Pancreas (tissue), 10 donors: Measurements from ENCODE around the gene PTPRM. TPM values are rescaled to one million over a fixed set of nuclear protein-coding genes. Genes with fewer than 3 reads are reported as not detected.
A peak's percentile ranks its signal among the peaks of the same experiment; 100 is the strongest.

Experiments
- ATAC-seq, 4 donors: fragments of 200-7000 bp; cut with Tn5 transposase; one replicate each; pipeline versions ENCODE4 v1.8.0 to v1.9.1; 2020; ENCODE audit warnings: mild to moderate bottlenecking in 4 of 4, moderate library complexity in 4 of 4
- DNase-seq, 6 donors: peaks; one replicate each; pipeline ENCODE4 v3.0.0-alpha.2; 2020
- FAIRE-seq: peaks from 2 replicates; lab custom pipeline; 2012; peaks lifted over from hg19 to GRCh38; lab: Jason Lieb, UNC
- H3K27ac ChIP-seq, 4 donors: fragments of 200-600 bp; sonication (generic); 1 replicate in 3 of 4; 2 replicates in 1 of 4; pipeline versions ENCODE4 v1.5.0 to v1.8.0; 2020
- H3K27me3 ChIP-seq, 4 donors: fragments of 200-600 bp; one replicate each; pipeline ENCODE4 v1.8.0; 2021
- H3K36me3 ChIP-seq, 3 donors: fragments of 200-600 bp; sonication (generic) in 1 of 3; one replicate each; pipeline versions ENCODE4 v1.5.0 to v1.8.0; 2020 to 2021
- H3K4me1 ChIP-seq, 3 donors: fragments of 200-600 bp; one replicate each; pipeline ENCODE4 v1.8.0; 2021
- H3K4me3 ChIP-seq, 4 donors: fragments of 200-600 bp; sonication (generic) in 2 of 4; one replicate each; pipeline versions ENCODE4 v1.5.0 to v1.8.0; 2020 to 2021
- H3K9me3 ChIP-seq, 4 donors: fragments of 200-600 bp; one replicate each; pipeline ENCODE4 v1.8.0; 2021
- WGBS, 2 donors: extraction: QIAGEN DNeasy Blood & Tissue Kit; methylation state at CpG; one replicate each; pipeline ENCODE4 v1.1.7; 2013; 5-methylcytosine and 5-hydroxymethylcytosine counted together
- intact Hi-C, 3 donors: fragments of 100-400 bp; cut with DNase I; formaldehyde crosslinking; loops; one replicate each; pipeline versions ENCODE4 v1.11.1 to v1.14.2; 2022
- polyA plus RNA-seq, 2 donors: library from polyadenylated mRNA; stranded (reverse); fragments of 200-250 nt; gene quantifications; one replicate each; pipeline ENCODE4 v1.2.3, GENCODE V29; 2013
- total RNA-seq, 6 donors: library from RNA; stranded (reverse); fragmentation: NEBNext Ultra II Directional in 4 of 6; extraction: Animal tissue kit (Norgen Biotek cat#: 25700) in 4 of 6; gene quantifications; one replicate each; pipeline versions ENCODE4 v1.2.1 to v1.2.4, GENCODE V29; 2021 to 2023
- TF ChIP-seq, protein P1 (sequence below), 4 donors: fragments of 200-600 bp; sonication (generic) in 3 of 4; IDR thresholded peaks; one replicate each; pipeline versions ENCODE4 v1.5.0 to v1.8.0; 2021; ENCODE audit warnings: antibody characterized with exemption in 4 of 4
- donor health status: healthy with polysubstance abuse.
- donor health status: DM: no; HTN: no; CAD: no; lungs with moderate emphysema.
- donor health status: DM: no; HTN: no; CAD: no.
- donor health status: control.
- donor health status: control.
- donor health status: Bipolar disorder and iron deficiency.
- donor health status: DM: yes; HTN: yes; CAD: no.
- donor health status: DM: no; HTN: no; CAD: no.
- donor health status: DM: no; HTN: no; CAD: no.
- donor health status: DM: yes; HTN: yes; CAD: no.

PTPRM gene
- total and polyA plus RNA-seq, 8 donors, result 14.5 to 50.7 (median 19.7) TPM

DNA sequence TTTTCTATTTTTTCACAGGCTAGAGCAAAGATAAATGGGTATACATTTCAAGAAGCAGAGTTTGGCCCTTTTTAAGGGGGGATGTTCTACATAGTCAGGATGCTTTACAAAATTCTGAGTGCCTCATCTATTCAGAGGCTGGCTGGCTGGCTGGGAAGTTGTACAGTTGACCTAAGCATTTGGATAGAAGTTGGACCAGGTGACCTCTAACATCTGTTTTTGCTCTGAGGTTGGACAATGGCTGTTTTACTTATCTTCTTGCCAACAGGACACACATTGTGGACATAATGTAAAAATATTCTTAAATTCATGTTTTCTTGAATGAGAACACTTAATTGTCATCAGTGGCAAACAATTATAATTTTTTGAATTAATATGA is 205.4 kb downstream of the PTPRM start:
- Histone ChIP-seq H3K27me3 (no peaks in the 10 kb centered on the region), H3K36me3 (no peaks in the 10 kb centered on the region), H3K4me1 (peaks cover 0 to 8% (median 6%) of the 10 kb centered on the region in 3 donors), H3K4me3 (no peak overlapping the region), H3K27ac (no peak overlapping the region), H3K9me3 (no peaks in the 10 kb centered on the region)
- FAIRE-seq, result no peak
- intact Hi-C loops, result no loop called here
- DNase-seq, result no peak
- no peak for ATAC-seq
- TF ChIP-seq, protein P1, sequence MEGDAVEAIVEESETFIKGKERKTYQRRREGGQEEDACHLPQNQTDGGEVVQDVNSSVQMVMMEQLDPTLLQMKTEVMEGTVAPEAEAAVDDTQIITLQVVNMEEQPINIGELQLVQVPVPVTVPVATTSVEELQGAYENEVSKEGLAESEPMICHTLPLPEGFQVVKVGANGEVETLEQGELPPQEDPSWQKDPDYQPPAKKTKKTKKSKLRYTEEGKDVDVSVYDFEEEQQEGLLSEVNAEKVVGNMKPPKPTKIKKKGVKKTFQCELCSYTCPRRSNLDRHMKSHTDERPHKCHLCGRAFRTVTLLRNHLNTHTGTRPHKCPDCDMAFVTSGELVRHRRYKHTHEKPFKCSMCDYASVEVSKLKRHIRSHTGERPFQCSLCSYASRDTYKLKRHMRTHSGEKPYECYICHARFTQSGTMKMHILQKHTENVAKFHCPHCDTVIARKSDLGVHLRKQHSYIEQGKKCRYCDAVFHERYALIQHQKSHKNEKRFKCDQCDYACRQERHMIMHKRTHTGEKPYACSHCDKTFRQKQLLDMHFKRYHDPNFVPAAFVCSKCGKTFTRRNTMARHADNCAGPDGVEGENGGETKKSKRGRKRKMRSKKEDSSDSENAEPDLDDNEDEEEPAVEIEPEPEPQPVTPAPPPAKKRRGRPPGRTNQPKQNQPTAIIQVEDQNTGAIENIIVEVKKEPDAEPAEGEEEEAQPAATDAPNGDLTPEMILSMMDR (IDR thresholded peaks at IDR 0.05), result no peak

DNA sequence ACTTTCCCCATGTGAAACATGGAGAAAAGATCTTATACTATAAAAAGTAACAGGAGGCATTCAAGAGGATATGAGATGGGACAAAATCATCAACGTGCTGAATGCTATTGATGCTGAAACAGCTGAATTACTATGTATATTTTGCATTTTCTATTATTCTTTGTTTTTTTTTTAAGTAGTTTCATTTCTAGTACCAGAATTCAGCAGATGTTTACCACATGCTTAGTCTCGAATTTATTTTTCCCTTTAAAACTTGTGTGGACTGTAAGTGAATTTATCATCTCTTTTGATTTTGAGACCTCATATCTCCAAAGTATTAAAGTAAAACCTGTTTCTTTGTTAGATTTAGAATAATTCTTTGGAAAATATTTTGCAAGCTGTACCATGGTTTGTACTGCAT is 205.8 kb downstream of the PTPRM start:
- Histone ChIP-seq H3K27ac (no peak overlapping the region), H3K9me3 (no peaks in the 10 kb centered on the region), H3K4me3 (no peak overlapping the region), H3K27me3 (no peaks in the 10 kb centered on the region), H3K4me1 (peaks cover 0 to 8% (median 4%) of the 10 kb centered on the region in 3 donors), H3K36me3 (no peaks in the 10 kb centered on the region)
- 78 to 82% methylated on average over 2 of the region's 2 CpGs for WGBS, 2 donors
- TF ChIP-seq, protein P1 (IDR thresholded peaks at IDR 0.05), result no peak
- no peak for DNase-seq
- no peak for FAIRE-seq
- intact Hi-C loops, result no loop called here
- no peak for ATAC-seq

DNA sequence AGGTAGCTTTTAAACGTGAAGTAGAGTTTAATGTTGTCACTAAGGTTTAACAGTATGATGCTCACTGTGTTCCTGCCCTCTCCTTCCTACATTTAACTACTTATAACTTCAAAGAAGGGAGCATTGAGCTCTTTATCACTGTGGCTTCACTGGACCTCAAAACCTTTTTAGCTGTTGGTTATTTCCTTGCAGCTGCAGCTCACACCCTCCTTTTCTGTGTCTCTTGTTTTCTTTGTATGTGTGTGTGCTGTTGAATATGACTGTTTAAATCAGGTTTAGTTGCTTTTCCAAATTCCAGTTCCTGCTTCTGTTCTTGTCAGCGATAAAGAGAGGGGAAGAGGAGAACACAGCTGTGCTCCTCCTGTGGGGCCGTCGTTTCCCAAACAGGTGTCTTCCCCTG is 208.0 kb downstream of the PTPRM start:
- H3K36me3 ChIP-seq, result no peaks in the 10 kb centered on the region
- no peaks in the 10 kb centered on the region for H3K9me3 ChIP-seq
- peaks cover 0 to 8% (median 4%) of the 10 kb centered on the region in 3 donors for H3K4me1 ChIP-seq
- no peak for ATAC-seq
- no peaks in the 10 kb centered on the region for H3K27me3 ChIP-seq
- FAIRE-seq, result no peak
- TF ChIP-seq, protein P1 (IDR thresholded peaks at IDR 0.05), result no peak
- H3K4me3 ChIP-seq, result no peak overlapping the region
- 83 to 85% methylated on average over 4 of the region's 4 CpGs for WGBS, 2 donors
- DNase-seq, result no peak
- intact Hi-C loops, result no loop called here
- no peak overlapping the region for H3K27ac ChIP-seq

DNA sequence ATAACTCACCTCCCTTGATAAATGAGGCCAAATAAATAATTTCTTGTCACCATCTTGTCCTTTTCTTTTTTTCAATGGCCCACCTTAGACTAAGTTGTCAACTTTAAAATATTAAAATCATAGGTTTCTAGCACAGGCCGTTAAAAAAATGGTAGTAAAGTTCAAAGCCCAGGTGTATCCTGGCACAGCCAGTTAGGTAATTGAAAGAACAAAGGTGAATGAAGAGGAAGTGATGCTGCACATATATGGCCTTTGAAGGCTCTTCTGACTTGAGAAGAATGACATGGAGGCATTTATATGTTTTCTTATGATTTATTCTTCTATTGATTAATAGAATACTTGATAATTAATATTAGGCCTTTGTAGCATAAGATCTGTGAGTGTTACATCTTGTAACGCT is 208.7 kb downstream of the PTPRM start:
- no peak for FAIRE-seq
- Histone ChIP-seq H3K27ac (no peak overlapping the region), H3K27me3 (no peaks in the 10 kb centered on the region), H3K4me3 (no peak overlapping the region), H3K36me3 (no peaks in the 10 kb centered on the region), H3K9me3 (no peaks in the 10 kb centered on the region), H3K4me1 (peaks cover 0 to 6% (median 0%) of the 10 kb centered on the region in 3 donors)
- 82 to 85% methylated on average over 2 of the region's 2 CpGs for WGBS, 2 donors
- no peak for DNase-seq
- intact Hi-C loops, result no loop called here
- ATAC-seq, result no peak
- TF ChIP-seq, protein P1 (IDR thresholded peaks at IDR 0.05), result no peak

DNA sequence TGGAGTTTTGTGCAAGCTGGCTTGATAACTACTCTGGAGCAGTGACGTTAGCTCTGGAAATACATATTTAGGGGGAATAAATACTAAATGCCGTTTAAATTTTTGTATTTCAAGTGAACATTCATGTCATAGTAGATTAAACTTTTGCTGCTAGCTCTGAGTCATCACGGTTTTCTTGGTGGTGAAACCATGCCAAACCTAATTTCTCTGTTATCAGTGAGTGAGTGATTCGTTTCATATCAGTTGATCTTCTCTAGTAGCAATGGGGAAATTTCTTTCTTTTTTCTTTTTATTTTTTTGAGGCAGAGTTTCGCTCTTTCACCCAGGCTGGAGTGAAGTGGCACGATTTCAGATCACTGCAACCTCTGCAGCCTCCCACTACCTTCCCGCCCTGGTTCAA is 211.1 kb downstream of the PTPRM start:
- intact Hi-C loops, result no loop called here
- no peak for FAIRE-seq
- no peaks in the 10 kb centered on the region for H3K4me1 ChIP-seq

More for the DNA sequence above, 211.1 kb downstream of the PTPRM start:
- no peaks in the 10 kb centered on the region for H3K27me3 ChIP-seq
- no peak overlapping the region for H3K27ac ChIP-seq
- TF ChIP-seq, protein P1 (IDR thresholded peaks at IDR 0.05), result no peak
- 70 to 72% methylated on average over 7 of the region's 7 CpGs for WGBS, 2 donors
- ATAC-seq (peak in 1 of 4 donors; percentile 38), DNase-seq (no peak)
- no peak overlapping the region for H3K4me3 ChIP-seq
- no peaks in the 10 kb centered on the region for H3K36me3 ChIP-seq
- H3K9me3 ChIP-seq, result no peaks in the 10 kb centered on the region
